IMR-90 (cell line): ENCODE data around the gene WDR43. TPM values are rescaled to one million over a fixed set of nuclear protein-coding genes. Genes with fewer than 3 reads are reported as not detected.
A peak's percentile ranks its signal among the peaks of the same experiment; 100 is the strongest.

Experiments used
- ATAC-seq: fragments of 200-7000 bp; cut with Tn5 transposase; 2 replicates; pipeline ENCODE4 v1.9.1; 2020; ENCODE audit warnings: low read depth, mild to moderate bottlenecking, moderate library complexity
- BruUV-seq: library from RNA; stranded (reverse); fragments of 400-500 nt; replicated peaks from 2 replicates; lab custom pipeline; 2021; lab: Mats Ljungman, UMichigan
- CTCF ChIA-PET: fragments of 300-600 bp; formaldehyde crosslinking; extraction: SDS; loops from one replicate; lab custom pipeline; 2021; ENCODE audit warnings: antibody characterized with exemption; lab: Yijun Ruan, JAX
- POLR2A ChIA-PET: fragments of 300-600 bp; sonication (Branson Sonifier 250); formaldehyde crosslinking; loops from one replicate; lab custom pipeline; 2022; ENCODE audit warnings: antibody characterized with exemption; ENCODE audit not compliant: unreplicated experiment; lab: Charles Lee
- DNase-seq: peaks from one replicate; pipeline ENCODE4 v3.0.0; 2013
- H2AFZ ChIP-seq: replicated peaks from 2 replicates; pipeline ENCODE3; 2013; ENCODE audit warnings: low read length, mild to moderate bottlenecking; ENCODE audit not compliant: poor library complexity
- H2AK5ac ChIP-seq: 2 replicates; pipeline ENCODE4 v1.6.1; 2013; ENCODE audit warnings: low read depth, low read length, inconsistent platforms
- H2AK9ac ChIP-seq: replicated peaks from 2 replicates; pipeline ENCODE3; 2013; ENCODE audit warnings: mild to moderate bottlenecking, low read depth, low read length, moderate library complexity; ENCODE audit not compliant: poor library complexity
- H2BK120ac ChIP-seq: 2 replicates; pipeline ENCODE4 v1.6.1; 2013; ENCODE audit warnings: low read depth, low read length, inconsistent platforms
- H2BK15ac ChIP-seq: 3 replicates; pipeline ENCODE4 v1.6.1; 2013; ENCODE audit warnings: low read depth, low read length, inconsistent platforms
- H2BK20ac ChIP-seq: 2 replicates; pipeline ENCODE4 v1.6.1; 2013; ENCODE audit warnings: low read depth, mild to moderate bottlenecking, inconsistent platforms, low read length, moderate library complexity
- H2BK5ac ChIP-seq: 2 replicates; pipeline ENCODE4 v1.6.1; 2013; ENCODE audit warnings: mild to moderate bottlenecking, low read depth, low read length, inconsistent platforms; ENCODE audit not compliant: poor library complexity, severe bottlenecking
- H3K14ac ChIP-seq: replicated peaks from 2 replicates; pipeline ENCODE4 v1.6.1; 2013; ENCODE audit warnings: low read depth, low read length, inconsistent platforms
- H3K18ac ChIP-seq: 2 replicates; pipeline ENCODE4 v1.6.1; 2013; ENCODE audit warnings: low read depth, low read length, control low read depth
- H3K23ac ChIP-seq: 2 replicates; pipeline ENCODE4 v1.6.1; 2013; ENCODE audit warnings: low read depth, low read length, inconsistent platforms
- H3K27ac ChIP-seq: 2 replicates; pipeline ENCODE4 v1.5.1; 2013; ENCODE audit warnings: mild to moderate bottlenecking, control low read depth, low read length; ENCODE audit not compliant: insufficient read depth
- H3K27me3 ChIP-seq: 2 replicates; pipeline ENCODE4 v1.6.1; 2013; ENCODE audit warnings: low read length; ENCODE audit not compliant: control insufficient read depth, insufficient read depth
- H3K36me3 ChIP-seq: 2 replicates; pipeline ENCODE4 v1.6.1; 2013; ENCODE audit warnings: low read length, mixed read lengths; ENCODE audit not compliant: control insufficient read depth, insufficient read depth
- H3K4ac ChIP-seq: 2 replicates; pipeline ENCODE4 v1.6.1; 2013; ENCODE audit warnings: low read depth, low read length, inconsistent platforms
- H3K4me1 ChIP-seq: 2 replicates; pipeline ENCODE4 v1.6.1; 2013; ENCODE audit warnings: low read length, mixed read lengths; ENCODE audit not compliant: control insufficient read depth, insufficient read depth
- H3K4me2 ChIP-seq: 2 replicates; pipeline ENCODE4 v1.6.1; 2013; ENCODE audit warnings: low read depth, mild to moderate bottlenecking, control low read depth, low read length, moderate library complexity
- H3K4me3 ChIP-seq: 2 replicates; pipeline ENCODE4 v1.5.1; 2013; ENCODE audit warnings: low read depth, mild to moderate bottlenecking, control low read depth, low read length, moderate library complexity; ENCODE audit not compliant: insufficient read depth
- H3K56ac ChIP-seq: 2 replicates; pipeline ENCODE4 v1.6.1; 2013; ENCODE audit warnings: low read length, inconsistent platforms; ENCODE audit not compliant: insufficient read depth; ENCODE audit errors: extremely low read depth
- H3K79me1 ChIP-seq, 2 experiments: 2 replicates each; pipeline ENCODE4 v1.6.1; 2013; ENCODE audit warnings: low read length in 2 of 2, inconsistent platforms in 1 of 2, low read depth in 1 of 2
- H3K9ac ChIP-seq: 2 replicates; pipeline ENCODE4 v1.6.1; 2013; ENCODE audit warnings: low read depth, low read length, control low read depth
- H3K9me1 ChIP-seq: 2 replicates; pipeline ENCODE4 v1.6.1; 2013; ENCODE audit warnings: low read length, inconsistent platforms; ENCODE audit not compliant: insufficient read depth
- H3K9me3 ChIP-seq: 2 replicates; pipeline ENCODE4 v1.6.1; 2013; ENCODE audit warnings: low read length; ENCODE audit not compliant: control insufficient read depth, insufficient read depth
- H4K20me1 ChIP-seq: 2 replicates; pipeline ENCODE4 v1.6.1; 2013; ENCODE audit warnings: low read length, inconsistent platforms; ENCODE audit not compliant: insufficient read depth
- H4K5ac ChIP-seq: 2 replicates; pipeline ENCODE4 v1.6.1; 2013; ENCODE audit warnings: mild to moderate bottlenecking, low read depth, low read length, control low read depth
- H4K8ac ChIP-seq, 2 experiments: 2 replicates each; pipeline ENCODE4 v1.6.1; 2013; ENCODE audit warnings: low read depth in 2 of 2, low read length in 2 of 2, control low read depth in 1 of 2, inconsistent platforms in 1 of 2
- H4K91ac ChIP-seq: 2 replicates; pipeline ENCODE4 v1.6.1; 2013; ENCODE audit warnings: low read depth, low read length, inconsistent platforms; ENCODE audit not compliant: insufficient read depth
- BHLHE40 ChIP-seq: fragments of 150-350 bp; IDR thresholded peaks from 2 replicates; pipeline ENCODE4 v1.6.1; 2016; ENCODE audit warnings: mild to moderate bottlenecking, low read depth, low read length
- CEBPB ChIP-seq: IDR thresholded peaks from 2 replicates; pipeline ENCODE4 v1.6.1; 2012; ENCODE audit warnings: low read depth, low read length, improper control_type of control experiment
- MAFK ChIP-seq: IDR thresholded peaks from 2 replicates; pipeline ENCODE4 v1.6.1; 2012; ENCODE audit warnings: low read depth, low read length, improper control_type of control experiment
- MXI1 ChIP-seq: IDR thresholded peaks from 2 replicates; pipeline ENCODE4 v1.6.1; 2012; ENCODE audit warnings: low read depth, mild to moderate bottlenecking, low read length, moderate library complexity, borderline replicate concordance
- NFE2L2 ChIP-seq: fragments of 150-350 bp; IDR thresholded peaks from 2 replicates; pipeline ENCODE4 v1.6.1; 2016; ENCODE audit warnings: low read depth, mild to moderate bottlenecking, low read length
- RAD21 ChIP-seq: IDR thresholded peaks from 2 replicates; pipeline ENCODE4 v1.6.1; 2012; ENCODE audit warnings: low read length, improper control_type of control experiment
- RCOR1 ChIP-seq: IDR thresholded peaks from 2 replicates; pipeline ENCODE4 v1.6.1; 2012; ENCODE audit warnings: mild to moderate bottlenecking, low read length, improper control_type of control experiment; ENCODE audit not compliant: insufficient replicate concordance
- RFX5 ChIP-seq: IDR thresholded peaks from 2 replicates; pipeline ENCODE4 v1.8.0; 2012; ENCODE audit warnings: low read depth, mild to moderate bottlenecking, low read length, moderate library complexity
- WGBS, 2 experiments: methylation state at CpG; one replicate each; pipeline versions ENCODE4 v1.1.5 to v1.1.7; 2013; ENCODE audit warnings: missing lambda C conversion rate in 2 of 2; ENCODE audit not compliant: insufficient read length in 1 of 2; ENCODE audit errors: extremely low coverage in 2 of 2; 5-methylcytosine and 5-hydroxymethylcytosine counted together
- dilution Hi-C: fragments of 300-500 bp; cut with HindIII; formaldehyde crosslinking; loops from one replicate; pipeline ENCODE4 v1.14.3; 2018; ENCODE audit warnings: low sequenced_read_pairs; ENCODE audit not compliant: unreplicated experiment
- in situ Hi-C: fragments of 300-500 bp; cut with MboI; formaldehyde crosslinking; loops from 3 replicates; pipeline ENCODE4 v1.14.3; 2019; ENCODE audit warnings: low sequenced_read_pairs, inconsistent platforms, mixed read lengths
- intact Hi-C: fragments of 100-400 bp; cut with micrococcal nuclease; formaldehyde crosslinking; loops from 2 replicates; pipeline ENCODE4 v1.10.0; 2022
- polyA plus RNA-seq, 3 experiments: library from polyadenylated mRNA; depleted of rRNA; stranded (reverse); fragments of >200 nt; gene quantifications; 2 replicates each; pipeline ENCODE4 v1.2.3, GENCODE V29; 2012; ENCODE audit warnings: low replicate concordance in 1 of 3
- total RNA-seq: library from RNA; depleted of rRNA; stranded (reverse); fragments of >200 nt; gene quantifications from 2 replicates; pipeline ENCODE4 v1.2.3, GENCODE V29; 2012
- TF ChIP-seq, protein P1 (sequence below): conservative IDR thresholded peaks from 2 replicates; pipeline ENCODE4 v1.5.1; 2012; ENCODE audit warnings: mild to moderate bottlenecking, low read depth, low read length, improper control_type of control experiment
- TF ChIP-seq, protein P2 (sequence below): fragments of 150-350 bp; IDR thresholded peaks from 2 replicates; pipeline ENCODE4 v1.6.1; 2016; ENCODE audit warnings: low read depth, mild to moderate bottlenecking, low read length, moderate library complexity, borderline replicate concordance

WDR43 gene
- total and polyA plus RNA-seq, 2 of the 4 experiments (the other 2 are of a cell fraction): 40.3 to 300 TPM

DNA sequence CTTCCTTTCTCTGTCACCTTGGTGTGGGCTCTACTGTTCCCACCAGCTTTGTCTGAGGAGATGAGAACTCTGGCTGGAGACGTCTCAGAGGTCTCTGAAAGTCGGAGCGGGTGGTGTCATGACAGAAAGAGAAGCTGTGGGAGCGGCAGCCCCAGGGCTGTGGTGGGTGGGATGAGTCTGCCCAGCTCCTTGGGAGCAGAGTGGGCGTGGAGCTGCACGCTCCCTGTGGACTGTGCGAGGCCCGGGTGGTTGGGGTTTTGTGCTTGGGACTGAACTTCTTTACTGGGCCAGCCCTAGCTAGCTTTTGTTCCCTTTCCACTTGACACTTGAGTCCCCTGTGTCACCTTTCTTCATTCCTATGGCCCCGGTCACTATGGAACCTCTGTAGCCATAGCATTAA is 97.0 kb downstream of the WDR43 start:
- peak overlapping the region; percentile 60 for H2AFZ ChIP-seq
- ATAC-seq: peak; percentile 45
- peaks cover 2% of the 10 kb centered on the region for H3K27me3 ChIP-seq
- H2BK5ac ChIP-seq: no peak overlapping the region
- no peak overlapping the region for H3K56ac ChIP-seq
- H4K20me1 ChIP-seq: no peaks in the 10 kb centered on the region
- peak overlapping the region; percentile 68 for H2AK9ac ChIP-seq
- H3K14ac ChIP-seq: no peak overlapping the region
- ChIA-PET POLR2A (no interaction called here), CTCF (no interaction called here)
- H3K9me3 ChIP-seq: no peaks in the 10 kb centered on the region
- H3K9ac ChIP-seq: no peak overlapping the region
- H4K91ac ChIP-seq: peak overlapping the region; percentile 41
- DNase-seq: peak; percentile 35
- peak overlapping the region; percentile 76 for H3K18ac ChIP-seq
- H2BK20ac ChIP-seq: peak overlapping the region; percentile 79
- H3K27ac ChIP-seq: peak overlapping the region; percentile 46; the same call in 1 of the 2 replicates
- H3K4ac ChIP-seq: peak overlapping the region; percentile 68
- H2BK15ac ChIP-seq: 0 out of 3 replicates have a peak overlapping the region, but pooled peaks have one; percentile 16
- no TSS peak for BruUV-seq
- H3K9me1 ChIP-seq: peaks cover 6% of the 10 kb centered on the region; the same call in 1 of the 2 replicates
- peak overlapping the region; percentile 8; the same call in 1 of the 2 replicates for H3K23ac ChIP-seq
- no peak overlapping the region for H3K4me3 ChIP-seq
- dilution Hi-C loops (no loop called here), in situ Hi-C loops (no loop called here), intact Hi-C loops (no loop called here)
- peaks cover 18% of the 10 kb centered on the region for H3K4me1 ChIP-seq
- peak overlapping the region; percentile 21 for H4K5ac ChIP-seq
- H3K36me3 ChIP-seq: no peaks in the 10 kb centered on the region
- peak overlapping the region; percentile 2; the same call in 1 of the 2 replicates for H3K4me2 ChIP-seq
- 32% methylated on average over 4 of the region's 9 CpGs; no CpG with 5 or more reads in 1 of the 2 experiments for WGBS, 2 experiments
- peak overlapping the region; percentile 1 to 28; a peak in 2 of 4 replicates for H4K8ac ChIP-seq
- TF ChIP-seq CEBPB: no peak
- TF ChIP-seq BHLHE40: no peak
- TF ChIP-seq RCOR1: no peak
- TF ChIP-seq, protein P1, sequence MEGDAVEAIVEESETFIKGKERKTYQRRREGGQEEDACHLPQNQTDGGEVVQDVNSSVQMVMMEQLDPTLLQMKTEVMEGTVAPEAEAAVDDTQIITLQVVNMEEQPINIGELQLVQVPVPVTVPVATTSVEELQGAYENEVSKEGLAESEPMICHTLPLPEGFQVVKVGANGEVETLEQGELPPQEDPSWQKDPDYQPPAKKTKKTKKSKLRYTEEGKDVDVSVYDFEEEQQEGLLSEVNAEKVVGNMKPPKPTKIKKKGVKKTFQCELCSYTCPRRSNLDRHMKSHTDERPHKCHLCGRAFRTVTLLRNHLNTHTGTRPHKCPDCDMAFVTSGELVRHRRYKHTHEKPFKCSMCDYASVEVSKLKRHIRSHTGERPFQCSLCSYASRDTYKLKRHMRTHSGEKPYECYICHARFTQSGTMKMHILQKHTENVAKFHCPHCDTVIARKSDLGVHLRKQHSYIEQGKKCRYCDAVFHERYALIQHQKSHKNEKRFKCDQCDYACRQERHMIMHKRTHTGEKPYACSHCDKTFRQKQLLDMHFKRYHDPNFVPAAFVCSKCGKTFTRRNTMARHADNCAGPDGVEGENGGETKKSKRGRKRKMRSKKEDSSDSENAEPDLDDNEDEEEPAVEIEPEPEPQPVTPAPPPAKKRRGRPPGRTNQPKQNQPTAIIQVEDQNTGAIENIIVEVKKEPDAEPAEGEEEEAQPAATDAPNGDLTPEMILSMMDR: no peak
- TF ChIP-seq MAFK: no peak
- no peak for TF ChIP-seq RFX5
- no peak for TF ChIP-seq MXI1
- TF ChIP-seq, protein P2, sequence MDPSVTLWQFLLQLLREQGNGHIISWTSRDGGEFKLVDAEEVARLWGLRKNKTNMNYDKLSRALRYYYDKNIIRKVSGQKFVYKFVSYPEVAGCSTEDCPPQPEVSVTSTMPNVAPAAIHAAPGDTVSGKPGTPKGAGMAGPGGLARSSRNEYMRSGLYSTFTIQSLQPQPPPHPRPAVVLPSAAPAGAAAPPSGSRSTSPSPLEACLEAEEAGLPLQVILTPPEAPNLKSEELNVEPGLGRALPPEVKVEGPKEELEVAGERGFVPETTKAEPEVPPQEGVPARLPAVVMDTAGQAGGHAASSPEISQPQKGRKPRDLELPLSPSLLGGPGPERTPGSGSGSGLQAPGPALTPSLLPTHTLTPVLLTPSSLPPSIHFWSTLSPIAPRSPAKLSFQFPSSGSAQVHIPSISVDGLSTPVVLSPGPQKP: no peak
- no peak for TF ChIP-seq NFE2L2
- TF ChIP-seq RAD21: no peak
- peak overlapping the region; percentile 71 for H2BK120ac ChIP-seq
- peak overlapping the region; percentile 1; the same call in 1 of the 2 replicates for H2AK5ac ChIP-seq
- no peaks in the 10 kb centered on the region for H3K79me1 ChIP-seq
